Trophoblast cell (in vitro differentiated cells and primary cell): ENCODE results near the gene KISS1R.
A peak's percentile ranks its signal among the peaks of the same experiment; 100 is the strongest.

Experiments used
- DNase-seq, 2 donors: peaks; one replicate each; pipeline ENCODE4 v3.0.0-alpha.2; 2016
- H2AFZ ChIP-seq: 2 replicates; pipeline ENCODE4 v1.6.1; 2013; ENCODE audit warnings: low read length, moderate library complexity, mild to moderate bottlenecking; ENCODE audit not compliant: insufficient read depth, poor library complexity
- H2AK5ac ChIP-seq: 2 replicates; pipeline ENCODE4 v1.6.1; 2013; ENCODE audit warnings: mild to moderate bottlenecking, low read length
- H2BK120ac ChIP-seq: 2 replicates; pipeline ENCODE4 v1.6.1; 2013; ENCODE audit warnings: low read length, mild to moderate bottlenecking, moderate library complexity; ENCODE audit not compliant: insufficient read depth, poor library complexity
- H2BK12ac ChIP-seq: 2 replicates; pipeline ENCODE4 v1.6.1; 2013; ENCODE audit warnings: mild to moderate bottlenecking, low read length, moderate library complexity
- H2BK5ac ChIP-seq: 2 replicates; pipeline ENCODE4 v1.6.1; 2013; ENCODE audit warnings: low read length, low read depth, moderate library complexity, mild to moderate bottlenecking; ENCODE audit not compliant: poor library complexity
- H3K14ac ChIP-seq: 2 replicates; pipeline ENCODE4 v1.6.1; 2013; ENCODE audit warnings: mild to moderate bottlenecking, low read length
- H3K18ac ChIP-seq: 2 replicates; pipeline ENCODE4 v1.6.1; 2013; ENCODE audit warnings: mild to moderate bottlenecking, low read length
- H3K23ac ChIP-seq: 2 replicates; pipeline ENCODE4 v1.6.1; 2013; ENCODE audit warnings: low read length
- H3K27ac ChIP-seq: 2 replicates; pipeline ENCODE4 v1.5.1; 2013; ENCODE audit warnings: low read depth, mild to moderate bottlenecking, inconsistent platforms, low read length, moderate library complexity
- H3K27me3 ChIP-seq: 2 replicates; pipeline ENCODE4 v1.6.1; 2013; ENCODE audit warnings: inconsistent platforms, mild to moderate bottlenecking, low read length, moderate library complexity; ENCODE audit not compliant: insufficient read depth
- H3K36me3 ChIP-seq, 2 experiments: 1 replicate in 1 of 2; 2 replicates in 1 of 2; pipeline ENCODE4 v1.6.1; 2013; ENCODE audit warnings: low read length in 2 of 2, mild to moderate bottlenecking in 2 of 2, moderate library complexity in 1 of 2; ENCODE audit not compliant: insufficient read depth in 2 of 2, control insufficient read depth in 1 of 2
- H3K4ac ChIP-seq: 2 replicates; pipeline ENCODE4 v1.6.1; 2013; ENCODE audit warnings: low read depth, mild to moderate bottlenecking, low read length, moderate library complexity
- H3K4me1 ChIP-seq, 2 experiments: 1 replicate in 1 of 2; 2 replicates in 1 of 2; pipeline ENCODE4 v1.6.1; 2013; ENCODE audit warnings: low read length in 2 of 2, mild to moderate bottlenecking in 2 of 2, moderate library complexity in 1 of 2; ENCODE audit not compliant: insufficient read depth in 2 of 2, control insufficient read depth in 1 of 2
- H3K4me2 ChIP-seq: 2 replicates; pipeline ENCODE4 v1.6.1; 2013; ENCODE audit warnings: inconsistent platforms, mild to moderate bottlenecking, low read length, moderate library complexity
- H3K4me3 ChIP-seq: 2 replicates; pipeline ENCODE4 v1.5.1; 2013; ENCODE audit warnings: mild to moderate bottlenecking, low read depth, low read length, inconsistent platforms
- H3K79me1 ChIP-seq: one replicate; pipeline ENCODE4 v1.6.1; 2013; ENCODE audit warnings: low read length
- H3K79me2 ChIP-seq: 2 replicates; pipeline ENCODE4 v1.6.1; 2013; ENCODE audit warnings: low read length, mild to moderate bottlenecking; ENCODE audit not compliant: control insufficient read depth, insufficient read depth, poor library complexity
- H3K9ac ChIP-seq: 2 replicates; pipeline ENCODE4 v1.6.1; 2013; ENCODE audit warnings: mild to moderate bottlenecking, low read length
- H3K9me3 ChIP-seq: 2 replicates; pipeline ENCODE4 v1.6.1; 2013; ENCODE audit warnings: low read depth, mild to moderate bottlenecking, control low read depth, inconsistent platforms, low read length; ENCODE audit not compliant: insufficient read depth
- H4K12ac ChIP-seq: 2 replicates; pipeline ENCODE4 v1.6.1; 2013; ENCODE audit warnings: low read depth, mild to moderate bottlenecking, low read length, moderate library complexity
- H4K8ac ChIP-seq: 2 replicates; pipeline ENCODE4 v1.6.1; 2013; ENCODE audit warnings: low read depth, mild to moderate bottlenecking, low read length, moderate library complexity
- H4K91ac ChIP-seq: one replicate; pipeline ENCODE4 v1.6.1; 2013; ENCODE audit warnings: low read depth, mild to moderate bottlenecking, low read length, moderate library complexity
- WGBS: extraction: QIAGEN DNeasy Blood & Tissue Kit; methylation state at CpG from one replicate; pipeline ENCODE4 v1.1.7; 2013; ENCODE audit warnings: missing lambda C conversion rate; ENCODE audit not compliant: insufficient read length, insufficient coverage; ENCODE audit errors: extremely low coverage; 5-methylcytosine and 5-hydroxymethylcytosine counted together

The KISS1R gene

DNA sequence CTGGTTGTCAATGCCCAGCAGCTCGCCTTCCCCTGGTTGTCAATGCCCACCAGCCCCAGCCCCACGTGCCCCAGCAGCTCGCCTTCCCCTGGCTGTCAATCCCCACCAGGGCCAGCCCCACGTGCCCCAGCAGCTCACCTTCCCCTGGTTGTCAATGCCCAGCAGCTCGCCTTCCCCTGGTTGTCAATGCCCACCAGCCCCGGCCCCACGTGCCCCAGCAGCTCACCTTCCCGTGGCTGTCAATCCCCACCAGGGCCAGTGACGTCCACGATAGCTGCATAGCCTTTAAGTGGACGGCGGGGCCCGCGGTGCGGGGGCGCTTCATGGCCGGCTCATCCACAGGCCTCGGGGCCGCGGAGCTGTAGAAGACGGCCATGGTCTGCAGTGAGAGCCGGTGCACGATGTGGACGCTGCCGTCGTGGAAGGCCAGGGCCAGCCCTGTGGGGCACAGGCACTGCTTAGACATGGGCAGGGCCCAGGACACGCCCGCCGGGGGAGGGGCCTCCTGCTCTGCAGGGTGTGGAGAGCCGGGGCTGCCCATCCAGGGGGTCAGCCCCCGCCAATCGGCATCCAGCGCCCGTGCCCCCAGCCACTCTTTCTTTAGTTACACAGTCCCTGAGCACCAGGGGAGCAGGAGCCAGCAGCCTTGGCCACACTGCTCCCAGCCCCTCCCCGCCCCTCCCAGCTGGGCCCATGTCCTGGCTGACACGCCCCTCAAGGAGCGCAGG is 37.3 kb upstream of the KISS1R start:
- Histone ChIP-seq H3K4me3 (no peak overlapping the region), H2BK12ac (no peak overlapping the region), H3K9ac (no peak overlapping the region), H3K79me2 (peaks cover 2% of the 10 kb centered on the region), H3K36me3 (peaks cover 61 to 70% of the 10 kb centered on the region in 2 experiments), H3K14ac (no peak overlapping the region), H3K79me1 (peaks cover 8% of the 10 kb centered on the region), H3K4me1 (peaks cover 17 to 18% of the 10 kb centered on the region in 2 experiments), H3K4ac (no peak overlapping the region), H3K4me2 (no peak overlapping the region), H3K27ac (no peak overlapping the region), H3K18ac (no peak overlapping the region), H2BK5ac (no peak overlapping the region), H4K91ac (no peak overlapping the region), H3K27me3 (no peaks in the 10 kb centered on the region), H4K8ac (no peak overlapping the region), H2AFZ (no peak overlapping the region), H3K23ac (no peak overlapping the region), H3K9me3 (peaks cover 9% of the 10 kb centered on the region), H4K12ac (no peak overlapping the region), H2AK5ac (no peak overlapping the region), H2BK120ac (no peak overlapping the region)
- DNase-seq = no peak
- no CpG with 5 or more reads among the region's 37 CpGs for WGBS

DNA sequence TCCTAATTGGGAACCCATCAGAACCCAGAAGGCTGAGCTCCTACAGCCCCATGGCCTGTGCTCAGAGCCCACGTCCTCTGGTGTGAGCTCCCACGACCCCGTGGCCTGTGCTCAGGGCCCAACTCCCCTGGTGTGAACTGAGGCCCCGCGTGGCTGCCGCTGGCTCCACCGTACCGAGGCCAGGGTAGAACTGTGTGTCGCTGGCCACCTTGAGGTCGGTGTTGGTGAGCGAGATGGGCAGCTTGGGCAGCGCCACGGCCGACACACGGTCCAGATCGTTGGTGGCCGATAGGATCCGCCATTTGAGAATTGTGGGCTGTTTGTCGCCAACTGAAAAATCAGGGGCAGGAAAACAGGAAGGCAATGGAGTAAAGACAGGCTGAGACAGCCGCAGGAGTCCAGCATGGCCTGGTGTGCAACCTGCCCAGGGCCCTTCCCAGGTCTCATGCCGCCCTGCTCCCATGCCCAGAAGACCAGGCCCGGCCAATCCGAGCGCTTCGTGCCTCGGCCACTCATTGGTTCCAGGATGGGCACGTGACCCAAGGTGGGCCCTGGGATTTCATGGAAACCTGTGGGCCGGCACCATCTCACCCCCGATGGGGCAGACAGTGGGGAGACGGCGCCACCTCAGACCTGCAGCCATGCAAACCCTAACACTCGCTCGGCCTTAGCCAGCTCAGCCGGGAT is 35.6 kb upstream of the KISS1R start:
- Histone ChIP-seq H3K27me3 (no peaks in the 10 kb centered on the region), H2BK5ac (no peak overlapping the region), H3K36me3 (peaks cover 62 to 71% of the 10 kb centered on the region in 2 experiments), H3K23ac (no peak overlapping the region), H3K9me3 (peaks cover 15% of the 10 kb centered on the region), H4K12ac (no peak overlapping the region), H3K4me2 (no peak overlapping the region), H2AFZ (no peak overlapping the region), H4K91ac (no peak overlapping the region), H3K14ac (no peak overlapping the region), H3K9ac (no peak overlapping the region), H3K79me2 (peaks cover 2% of the 10 kb centered on the region), H2BK12ac (no peak overlapping the region), H3K4ac (no peak overlapping the region), H4K8ac (no peak overlapping the region), H3K79me1 (peaks cover 8% of the 10 kb centered on the region), H2BK120ac (no peak overlapping the region), H3K4me3 (no peak overlapping the region), H3K4me1 (peaks cover 21 to 27% of the 10 kb centered on the region in 2 experiments), H2AK5ac (no peak overlapping the region), H3K18ac (no peak overlapping the region), H3K27ac (no peak overlapping the region)
- DNase-seq = no peak
- WGBS = no CpG with 5 or more reads among the region's 34 CpGs

DNA sequence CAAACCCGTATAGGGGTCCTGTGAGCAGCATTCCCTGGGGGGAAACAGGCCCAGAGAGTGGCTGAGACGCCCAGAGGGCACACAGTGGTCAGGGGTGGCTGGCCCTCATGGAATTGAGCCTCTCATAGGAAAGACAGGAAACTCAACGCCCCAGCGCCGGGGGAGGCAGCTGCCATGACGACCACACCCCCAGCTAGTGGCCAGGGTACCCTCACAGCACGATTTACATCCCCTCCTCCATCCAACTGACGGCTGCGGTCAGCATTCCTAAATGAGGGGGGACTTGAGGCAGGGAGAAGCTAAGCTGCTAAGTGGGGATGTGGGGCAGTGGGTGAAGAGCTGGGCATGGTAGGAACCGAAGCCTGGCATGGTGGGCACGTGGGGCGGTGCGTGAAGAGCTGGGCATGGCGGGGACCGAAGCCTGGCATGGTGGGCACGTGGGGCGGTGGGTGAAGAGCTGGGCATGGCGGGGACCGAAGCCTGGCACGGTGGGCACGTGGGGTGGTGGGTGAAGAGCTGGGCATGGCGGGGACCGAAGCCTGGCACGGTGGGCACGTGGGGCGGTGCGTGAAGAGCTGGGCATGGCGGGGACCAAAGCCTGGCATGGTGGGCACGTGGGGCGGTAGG is 34.1 kb upstream of the KISS1R start:
- Histone ChIP-seq H2BK120ac (no peak overlapping the region), H3K27me3 (no peaks in the 10 kb centered on the region), H2BK5ac (no peak overlapping the region), H2AK5ac (no peak overlapping the region), H3K36me3 (peaks cover 54 to 62% of the 10 kb centered on the region in 2 experiments), H3K14ac (no peak overlapping the region), H3K9ac (no peak overlapping the region), H3K23ac (no peak overlapping the region), H3K18ac (no peak overlapping the region), H3K4me3 (no peak overlapping the region), H2BK12ac (no peak overlapping the region), H4K8ac (no peak overlapping the region), H3K79me2 (peaks cover 2% of the 10 kb centered on the region), H4K91ac (no peak overlapping the region), H3K9me3 (peaks cover 15% of the 10 kb centered on the region), H3K27ac (no peak overlapping the region), H3K4me2 (no peak overlapping the region), H2AFZ (no peak overlapping the region), H3K4ac (no peak overlapping the region), H3K79me1 (peaks cover 8% of the 10 kb centered on the region), H3K4me1 (peaks cover 21 to 27% of the 10 kb centered on the region in 2 experiments), H4K12ac (no peak overlapping the region)
- DNase-seq = peak; percentile 99
- WGBS = no CpG with 5 or more reads among the region's 30 CpGs

DNA sequence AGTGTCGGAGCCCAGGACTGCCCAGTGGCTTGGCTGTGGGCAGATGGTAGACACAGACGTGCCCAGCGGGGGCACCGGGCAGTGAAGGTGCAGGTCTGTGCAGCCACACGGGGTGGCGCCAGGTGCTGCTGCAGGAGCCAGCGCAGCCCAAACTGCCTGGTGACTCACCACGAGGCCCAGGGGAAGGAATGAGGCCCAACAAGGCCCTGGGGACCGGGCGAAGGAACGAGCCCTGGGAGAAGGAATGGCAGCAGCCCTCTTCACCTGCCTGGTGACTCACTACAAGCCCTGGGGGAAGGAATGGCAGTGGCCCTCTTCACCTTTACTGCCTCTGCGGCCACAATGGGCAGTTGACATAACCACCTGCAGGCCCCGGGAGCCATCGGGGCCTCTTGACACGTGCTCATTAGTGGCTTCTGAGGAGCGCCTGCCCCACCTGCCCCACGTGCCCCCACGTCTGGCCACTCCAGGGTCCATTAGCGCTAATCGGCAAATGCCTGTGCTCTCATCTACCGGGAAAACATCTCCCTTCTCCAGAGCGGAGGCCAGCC is 33.4 kb upstream of the KISS1R start:
- Histone ChIP-seq H3K18ac (no peak overlapping the region), H3K4me3 (no peak overlapping the region), H3K23ac (no peak overlapping the region), H4K8ac (peak overlapping the region; percentile 19), H3K36me3 (peaks cover 58 to 63% of the 10 kb centered on the region in 2 experiments), H3K14ac (no peak overlapping the region), H4K91ac (no peak overlapping the region), H2AFZ (no peak overlapping the region), H3K4ac (no peak overlapping the region), H2AK5ac (no peak overlapping the region), H3K4me2 (no peak overlapping the region), H4K12ac (no peak overlapping the region), H2BK5ac (no peak overlapping the region), H3K79me2 (peaks cover 2% of the 10 kb centered on the region), H2BK12ac (peak overlapping the region; percentile 19), H3K9ac (no peak overlapping the region), H3K27ac (peak overlapping the region; percentile 1), H3K4me1 (peaks cover 21 to 27% of the 10 kb centered on the region in 2 experiments), H3K27me3 (no peaks in the 10 kb centered on the region), H2BK120ac (no peak overlapping the region), H3K9me3 (peaks cover 15% of the 10 kb centered on the region), H3K79me1 (peaks cover 8% of the 10 kb centered on the region)
- peak; percentile 100 for DNase-seq
- WGBS = no CpG with 5 or more reads among the region's 22 CpGs
